ENCODE results near the gene C6orf132. TPM values are rescaled to one million over a fixed set of nuclear protein-coding genes. Genes with fewer than 3 reads are reported as not detected.

C6orf132 gene
- total RNA-seq, 2 experiments from 2014 or later = 0.12 to 0.14 TPM

GRCh38 chr6:42078386-42078785 lies 64.0 kb downstream of the C6orf132 start:
- DNase-seq = no peak
- Mint-ChIP-seq H3K36me3 (ENCODE audit: low read depth) (peaks cover 21% of the 10 kb centered on the region), H3K4me3 (no peak overlapping the region), H3K27ac (no peak overlapping the region), H3K9me3 (no peaks in the 10 kb centered on the region), H3K4me1 (ENCODE audit: low read depth) (peaks cover under 1% of the 10 kb centered on the region), H3K27me3 (ENCODE audit: low read depth) (no peaks in the 10 kb centered on the region)
- CTCF ChIA-PET = interaction anchor here (0.9 to 2.0 kb wide), 3 partner anchors 26 to 88 kb away, joined by 3 to 11 read pairs (median 3); no protein-coding TSS in a partner anchor
- intact Hi-C loops (cut with micrococcal nuclease) = no loop called here

GRCh38 chr6:42075159-42075838 lies 67.1 kb downstream of the C6orf132 start:
- Mint-ChIP-seq H3K4me3 (no peak overlapping the region), H3K36me3 (ENCODE audit: low read depth) (peaks cover 23% of the 10 kb centered on the region), H3K9me3 (no peaks in the 10 kb centered on the region), H3K27me3 (ENCODE audit: low read depth) (no peaks in the 10 kb centered on the region), H3K27ac (no peak overlapping the region), H3K4me1 (ENCODE audit: low read depth) (peaks cover 3% of the 10 kb centered on the region)
- CTCF ChIA-PET = interaction anchor here (0.7 to 3.0 kb wide), 2 partner anchors 29 to 53 kb away, joined by 4 to 15 read pairs; no protein-coding TSS in a partner anchor
- intact Hi-C loops (cut with micrococcal nuclease) = loop anchor here (1.0 kb wide), 2 partner anchors 29 to 91 kb away; no protein-coding TSS in a partner anchor
- DNase-seq = peak; percentile 78

GRCh38 chr6:42073287-42073686 lies 69.1 kb downstream of the C6orf132 start:
- Mint-ChIP-seq H3K4me1 (ENCODE audit: low read depth) (peaks cover 3% of the 10 kb centered on the region), H3K27ac (no peak overlapping the region), H3K9me3 (no peaks in the 10 kb centered on the region), H3K4me3 (no peak overlapping the region), H3K27me3 (ENCODE audit: low read depth) (no peaks in the 10 kb centered on the region), H3K36me3 (ENCODE audit: low read depth) (peaks cover 23% of the 10 kb centered on the region)
- DNase-seq = no peak
- intact Hi-C loops (cut with micrococcal nuclease) = no loop called here
- CTCF ChIA-PET = interaction anchor here (1.0 to 3.0 kb wide), 3 partner anchors 31 to 95 kb away, joined by 3 to 15 read pairs (median 3); no protein-coding TSS in a partner anchor

- H3K4me3 Mint-ChIP-seq = no peak overlapping the region
- H3K9me3 Mint-ChIP-seq = no peaks in the 10 kb centered on the region
- intact Hi-C loops (cut with micrococcal nuclease) = no loop called here
- no peak overlapping the region for H3K27ac Mint-ChIP-seq
- no peak for DNase-seq
- H3K27me3 Mint-ChIP-seq (ENCODE audit: low read depth) = no peaks in the 10 kb centered on the region
- H3K36me3 Mint-ChIP-seq (ENCODE audit: low read depth) = peaks cover 18% of the 10 kb centered on the region
- CTCF ChIA-PET = interaction anchor here (0.6 kb wide), 1 partner anchor 130 kb away, joined by 3 read pairs; no protein-coding TSS in a partner anchor
- H3K4me1 Mint-ChIP-seq (ENCODE audit: low read depth) = peaks cover 3% of the 10 kb centered on the region
Measured at GRCh38 chr6:42071881-42072583, 70.4 kb downstream of the C6orf132 start.

GRCh38 chr6:42068872-42069522 lies 73.4 kb downstream of the C6orf132 start:
- DNase-seq = no peak
- Mint-ChIP-seq H3K4me1 (ENCODE audit: low read depth) (peaks cover 3% of the 10 kb centered on the region), H3K27me3 (ENCODE audit: low read depth) (no peaks in the 10 kb centered on the region), H3K27ac (no peak overlapping the region), H3K9me3 (no peaks in the 10 kb centered on the region), H3K4me3 (no peak overlapping the region), H3K36me3 (ENCODE audit: low read depth) (peaks cover 11% of the 10 kb centered on the region)
- CTCF ChIA-PET = interaction anchor here (0.6 to 1.2 kb wide), 3 partner anchors 16 to 479 kb away, joined by 3 read pairs; no protein-coding TSS in a partner anchor
- intact Hi-C loops (cut with micrococcal nuclease) = no loop called here

- Mint-ChIP-seq H3K36me3 (ENCODE audit: low read depth) (peaks cover 11% of the 10 kb centered on the region), H3K4me1 (ENCODE audit: low read depth) (peaks cover under 1% of the 10 kb centered on the region), H3K4me3 (no peak overlapping the region), H3K27me3 (ENCODE audit: low read depth) (no peaks in the 10 kb centered on the region), H3K27ac (no peak overlapping the region), H3K9me3 (no peaks in the 10 kb centered on the region)
- intact Hi-C loops (cut with micrococcal nuclease) = no loop called here
- DNase-seq = no peak
- CTCF ChIA-PET = interaction anchor here (0.9 to 2.2 kb wide), 3 partner anchors 11 to 36 kb away, joined by 3 to 9 read pairs (median 4); no protein-coding TSS in a partner anchor
Measured at GRCh38 chr6:42068173-42068572, 74.2 kb downstream of the C6orf132 start.

GRCh38 chr6:42066156-42066675 lies 76.2 kb downstream of the C6orf132 start:
- Mint-ChIP-seq H3K4me3 (no peak overlapping the region), H3K4me1 (ENCODE audit: low read depth) (no peaks in the 10 kb centered on the region), H3K27me3 (ENCODE audit: low read depth) (no peaks in the 10 kb centered on the region), H3K9me3 (no peaks in the 10 kb centered on the region), H3K27ac (no peak overlapping the region), H3K36me3 (ENCODE audit: low read depth) (peaks cover 17% of the 10 kb centered on the region)
- CTCF ChIA-PET = interaction anchor here (1.1 to 2.2 kb wide), 3 partner anchors 21 to 290 kb away, joined by 3 to 9 read pairs (median 4); no protein-coding TSS in a partner anchor
- DNase-seq = no peak
- intact Hi-C loops (cut with micrococcal nuclease) = no loop called here

GRCh38 chr6:42059743-42060142 lies 82.7 kb downstream of the C6orf132 start:
- intact Hi-C loops (cut with micrococcal nuclease) = no loop called here
- no peak overlapping the region for H3K27ac Mint-ChIP-seq
- no peak overlapping the region for H3K4me3 Mint-ChIP-seq
- no peak for DNase-seq
- H3K36me3 Mint-ChIP-seq (ENCODE audit: low read depth) = peaks cover 58% of the 10 kb centered on the region
- peaks cover 5% of the 10 kb centered on the region for H3K4me1 Mint-ChIP-seq (ENCODE audit: low read depth)
- CTCF ChIA-PET = no interaction called here
- no peaks in the 10 kb centered on the region for H3K27me3 Mint-ChIP-seq (ENCODE audit: low read depth)
- no peaks in the 10 kb centered on the region for H3K9me3 Mint-ChIP-seq

GRCh38 chr6:42053601-42054000 lies 88.8 kb downstream of the C6orf132 start:
- no peaks in the 10 kb centered on the region for H3K27me3 Mint-ChIP-seq (ENCODE audit: low read depth)
- CTCF ChIA-PET = interaction anchor here (0.9 to 1.1 kb wide), 3 partner anchors 16 to 207 kb away, joined by 3 to 4 read pairs (median 3); no protein-coding TSS in a partner anchor
- H3K4me1 Mint-ChIP-seq (ENCODE audit: low read depth) = peaks cover 41% of the 10 kb centered on the region
- intact Hi-C loops (cut with micrococcal nuclease) = no loop called here
- H3K36me3 Mint-ChIP-seq (ENCODE audit: low read depth) = peaks cover 41% of the 10 kb centered on the region
- H3K4me3 Mint-ChIP-seq = no peak overlapping the region
- H3K27ac Mint-ChIP-seq = no peak overlapping the region
- H3K9me3 Mint-ChIP-seq = no peaks in the 10 kb centered on the region
- DNase-seq = no peak

- peaks cover 58% of the 10 kb centered on the region for H3K4me1 Mint-ChIP-seq (ENCODE audit: low read depth)
- no peaks in the 10 kb centered on the region for H3K27me3 Mint-ChIP-seq (ENCODE audit: low read depth)
- peaks cover 30% of the 10 kb centered on the region for H3K36me3 Mint-ChIP-seq (ENCODE audit: low read depth)
- H3K4me3 Mint-ChIP-seq = peak overlapping the region; percentile 83
- intact Hi-C loops (cut with micrococcal nuclease) = no loop called here
- no peaks in the 10 kb centered on the region for H3K9me3 Mint-ChIP-seq
- H3K27ac Mint-ChIP-seq = peak overlapping the region; percentile 88
- peak; percentile 12 for DNase-seq
- CTCF ChIA-PET = interaction anchor here (0.6 to 13.3 kb wide), 8 partner anchors 8 to 267 kb away, joined by 3 to 296 read pairs (median 5); partner anchors contain the start of genes CCND3, PRICKLE4 and TOMM6
Measured at GRCh38 chr6:42051268-42051653, 91.2 kb downstream of the C6orf132 start.
